HL-60/S4 treated with phorbol 12-myristate 13-acetate at 8.2 ng/mL for 4 days and 3 days (cell line): ENCODE results near the gene HOXD11.

Experiments used
- in situ Hi-C: fragments of 300-500 bp; cut with MboI; formaldehyde crosslinking; loops from 2 replicates; pipeline ENCODE4 v1.15.0; 2022; ENCODE audit warnings: low sequenced_read_pairs

HOXD11 gene

DNA sequence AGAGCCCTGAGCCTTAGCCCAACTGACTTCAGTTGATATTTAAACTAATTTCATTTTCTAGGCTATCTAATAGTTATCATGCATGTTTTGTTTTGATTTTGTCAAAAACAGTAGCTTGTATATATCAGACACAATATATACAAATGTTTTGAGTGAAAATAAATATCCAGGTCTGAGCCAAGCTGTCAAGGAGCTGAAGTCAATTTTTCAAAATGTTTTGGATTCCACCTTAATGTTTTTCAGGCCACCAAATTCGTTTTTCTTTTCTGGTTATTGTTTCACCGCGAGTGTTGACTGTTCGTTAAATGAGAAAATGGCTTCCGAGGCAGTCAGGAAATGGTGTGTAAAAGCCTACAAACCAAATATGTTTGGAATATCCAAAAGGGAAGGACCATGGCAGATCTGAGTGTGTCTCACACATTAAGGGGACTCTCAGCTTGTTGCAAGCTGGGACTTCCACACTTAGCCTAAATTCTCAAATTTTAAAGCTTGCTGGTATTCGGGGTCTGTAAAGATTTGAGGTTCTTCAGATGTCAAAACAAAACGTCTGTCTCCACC lies 4.7 kb upstream of the HOXD11 start:
- in situ Hi-C loops = no loop called here

DNA sequence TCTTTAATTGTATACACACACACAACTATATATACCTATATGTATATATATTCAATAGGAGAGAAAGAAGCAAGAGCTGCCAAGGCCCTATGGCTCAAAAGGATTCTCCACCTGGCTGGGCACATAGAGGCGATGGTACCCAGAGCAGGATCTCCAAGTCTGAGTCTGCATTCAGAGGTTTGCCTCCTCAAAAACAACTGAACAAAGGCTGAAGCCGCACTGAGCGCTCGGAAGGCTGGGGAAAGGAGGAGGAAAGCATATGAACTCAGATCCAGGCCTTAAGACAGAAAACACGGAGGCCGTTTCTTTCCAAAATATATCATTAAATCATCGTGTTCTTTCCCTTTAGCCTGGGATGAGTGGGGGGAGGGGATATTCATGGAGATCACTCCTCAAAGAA lies 3.9 kb upstream of the HOXD11 start:
- in situ Hi-C loops = no loop called here

DNA sequence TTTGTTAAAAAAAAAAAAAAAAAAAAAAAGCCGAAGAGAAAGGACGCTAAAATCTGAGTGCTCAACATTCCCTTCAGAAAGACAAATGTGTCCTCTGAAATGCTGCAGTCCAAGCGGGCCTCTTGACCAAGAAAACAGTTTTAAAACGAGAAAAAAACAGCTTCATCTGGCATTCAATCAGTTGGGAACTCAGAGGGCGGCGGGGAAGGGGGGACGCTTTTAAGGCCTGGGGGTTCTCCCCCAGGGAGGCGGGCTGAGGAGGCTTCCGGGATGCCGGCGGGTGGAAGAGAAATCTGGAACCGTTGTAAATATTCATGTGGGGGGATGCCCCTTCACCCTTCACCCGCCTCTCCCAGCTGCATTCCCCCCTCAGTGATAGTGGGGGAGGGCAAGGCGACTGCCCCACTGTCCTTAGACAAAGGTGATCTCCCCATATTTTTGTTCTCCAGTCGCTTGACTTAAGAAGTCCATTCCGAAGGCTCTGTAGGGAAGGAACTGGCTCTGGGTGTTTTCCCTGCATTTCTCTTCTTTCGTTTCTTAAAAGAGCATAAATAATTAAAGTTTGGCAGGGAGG lies 3.3 kb upstream of the HOXD11 start:
- in situ Hi-C loops = no loop called here

DNA sequence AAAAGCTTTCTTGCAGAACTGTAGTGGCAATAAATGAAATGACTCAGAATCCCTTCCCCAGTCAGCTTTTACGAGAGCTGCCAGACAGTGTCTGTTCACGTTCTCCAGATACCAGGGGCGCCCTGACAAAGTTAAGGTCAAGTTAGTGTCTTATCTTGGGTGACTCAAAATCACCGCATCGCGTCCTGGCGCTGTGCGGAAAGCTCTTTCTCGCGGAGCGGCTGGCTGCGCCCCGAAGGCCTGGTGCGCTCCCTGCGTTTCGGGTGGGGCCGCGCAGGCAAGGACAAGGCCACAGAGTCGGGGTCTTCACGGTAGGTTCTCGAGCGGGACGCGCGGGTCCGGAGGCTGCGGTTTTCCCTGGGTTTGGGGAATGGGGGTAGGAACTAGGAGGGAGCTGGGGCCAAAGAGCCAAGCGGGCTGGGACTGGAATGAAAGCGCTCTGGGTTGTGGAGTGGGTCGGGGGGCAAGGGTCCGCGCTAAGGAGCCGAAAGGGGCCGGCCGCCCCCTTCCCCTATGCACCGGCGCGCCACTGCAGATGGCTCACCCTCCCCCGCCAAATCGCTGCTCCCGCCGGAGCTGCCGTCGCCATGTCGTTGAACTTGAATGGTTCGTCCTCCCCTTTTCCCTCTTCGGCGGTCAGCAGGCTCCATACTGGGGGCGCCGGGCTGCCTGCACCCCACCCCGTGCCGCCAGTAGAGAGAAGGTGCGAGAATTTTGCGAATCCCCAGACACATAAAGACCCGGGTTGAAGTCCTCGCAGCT lies 2.6 kb upstream of the HOXD11 start:
- in situ Hi-C loops = no loop called here

DNA sequence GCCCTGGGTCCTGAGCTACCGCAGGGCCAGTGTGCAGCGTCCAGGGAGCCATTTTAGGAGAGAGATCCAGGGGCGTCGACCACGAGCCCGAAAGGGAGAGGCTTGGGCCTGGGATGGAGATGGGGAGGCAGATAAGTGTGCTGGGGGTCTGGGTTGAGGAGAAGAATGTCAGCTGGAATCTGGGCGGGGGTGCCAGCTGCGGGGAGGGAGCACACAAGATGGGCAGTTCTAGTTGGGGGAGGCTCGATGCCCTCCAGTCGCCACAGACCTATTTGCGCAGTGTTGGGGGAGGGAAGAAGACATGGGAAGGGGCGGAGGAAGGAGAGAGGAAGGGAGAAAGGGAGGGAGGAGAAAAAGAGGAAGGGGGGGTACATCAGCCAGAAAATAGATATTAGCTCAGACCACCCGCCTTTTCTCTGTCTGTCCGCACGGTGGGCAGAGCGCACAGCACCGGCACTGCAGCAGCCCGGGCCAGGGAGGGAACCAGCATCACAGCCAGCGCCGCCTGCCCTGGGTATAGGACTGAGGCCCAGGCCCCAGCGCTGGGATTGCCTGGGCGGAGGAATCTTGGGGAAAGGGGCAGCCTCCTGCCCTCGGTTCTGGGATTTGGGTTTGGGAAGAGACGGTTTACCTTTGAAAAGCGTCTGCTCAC lies 1.9 kb upstream of the HOXD11 start:
- in situ Hi-C loops = no loop called here

DNA sequence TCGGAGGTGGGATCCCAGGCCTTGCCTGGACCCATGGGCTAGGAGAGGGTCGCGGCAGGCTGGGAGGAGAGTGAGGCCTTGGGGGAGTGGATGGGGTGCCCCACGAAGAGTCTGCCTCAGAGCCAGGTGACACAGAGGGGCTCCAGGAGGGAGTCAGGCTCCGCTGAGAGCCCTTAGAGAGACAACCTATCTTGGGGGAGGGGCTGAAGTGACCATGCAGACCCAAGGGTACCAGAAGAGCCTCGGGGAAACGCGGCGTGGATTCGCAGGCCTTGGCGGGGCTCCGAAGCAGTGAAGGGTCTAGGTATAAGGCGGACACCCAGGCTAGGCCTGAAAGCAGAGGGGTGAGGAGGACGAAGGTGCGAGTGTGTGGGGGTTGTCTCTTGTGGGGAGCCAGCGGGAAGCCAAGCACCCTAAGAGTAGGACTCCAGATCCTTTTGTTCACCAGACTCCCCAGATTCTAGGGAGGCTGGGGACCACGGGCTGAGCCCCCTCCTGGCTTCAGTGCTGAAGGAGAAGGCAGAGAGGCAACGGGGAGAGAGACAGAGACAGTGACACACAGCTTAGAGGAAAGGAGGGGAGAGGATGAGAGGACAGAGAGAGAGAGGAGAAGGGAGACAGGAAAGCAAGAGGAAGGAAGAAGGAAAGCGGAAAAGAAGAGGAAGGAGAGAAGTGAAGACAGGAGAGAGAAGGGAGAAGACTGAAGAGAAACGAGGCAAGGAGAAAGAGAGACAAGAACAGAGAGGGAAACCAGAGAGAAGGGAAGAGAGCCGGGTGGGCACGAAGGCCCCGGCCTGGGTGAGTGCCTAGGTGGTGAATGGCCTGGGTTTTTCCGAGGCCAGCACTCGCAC lies 1.1 kb upstream of the HOXD11 start:
- in situ Hi-C loops = no loop called here

DNA sequence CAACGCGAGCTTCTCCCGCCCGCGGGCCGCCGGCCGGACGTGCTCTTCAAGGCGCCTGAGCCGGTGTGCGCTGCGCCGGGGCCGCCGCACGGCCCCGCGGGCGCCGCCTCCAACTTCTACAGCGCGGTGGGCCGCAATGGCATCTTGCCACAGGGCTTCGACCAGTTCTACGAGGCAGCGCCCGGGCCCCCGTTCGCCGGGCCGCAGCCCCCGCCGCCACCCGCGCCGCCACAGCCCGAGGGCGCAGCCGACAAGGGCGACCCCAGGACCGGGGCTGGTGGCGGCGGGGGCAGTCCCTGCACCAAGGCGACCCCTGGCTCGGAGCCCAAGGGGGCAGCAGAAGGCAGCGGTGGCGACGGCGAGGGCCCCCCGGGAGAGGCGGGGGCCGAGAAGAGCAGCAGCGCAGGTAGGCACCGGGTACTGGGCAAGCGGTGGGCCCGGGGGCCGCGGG lies 676 bp downstream of the HOXD11 start:
- in situ Hi-C loops = no loop called here

GRCh38 chr2:176109192-176109901 lies 2.3 kb downstream of the HOXD11 start:
- in situ Hi-C loops = no loop called here

DNA sequence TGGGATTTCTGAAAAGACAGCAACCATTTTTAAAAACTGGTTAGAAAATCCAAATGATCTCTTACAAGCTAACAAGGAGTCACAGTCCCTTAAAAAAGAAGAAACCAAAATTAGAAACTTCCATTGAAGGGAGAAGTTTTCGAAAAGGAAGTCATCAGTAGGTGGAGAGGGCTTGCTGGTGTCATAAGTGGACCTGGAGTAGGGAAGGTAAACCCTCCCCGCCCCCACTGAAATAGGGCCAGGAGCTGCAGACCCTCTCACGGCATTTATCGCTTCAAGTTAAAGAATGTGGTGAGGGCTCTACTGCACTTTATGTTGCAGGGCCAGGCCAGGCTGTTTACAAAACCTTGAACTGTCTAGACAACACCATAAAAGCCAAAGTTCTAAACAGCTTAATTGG lies 2.9 kb downstream of the HOXD11 start:
- in situ Hi-C loops = no loop called here

GRCh38 chr2:176110415-176111308 lies 3.6 kb downstream of the HOXD11 start:
- in situ Hi-C loops = no loop called here

DNA sequence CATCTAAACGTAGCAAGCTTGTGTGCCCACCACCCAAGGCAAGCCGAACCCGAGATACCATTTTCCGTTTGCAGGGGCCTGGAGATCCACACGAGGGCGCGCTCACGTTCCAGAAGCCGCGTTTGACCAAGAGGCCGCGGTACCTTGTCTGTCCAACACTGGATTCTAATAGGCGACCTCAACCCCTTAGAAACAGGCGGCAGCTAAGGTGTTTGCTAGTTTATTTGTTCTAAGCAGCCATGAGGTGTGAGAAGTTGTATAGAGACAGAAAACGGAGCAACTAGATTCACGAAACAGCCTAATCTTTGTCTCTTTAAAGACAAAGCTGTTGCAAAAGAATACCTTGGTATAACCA lies 4.2 kb downstream of the HOXD11 start:
- in situ Hi-C loops = no loop called here

- in situ Hi-C loops = no loop called here
Observed at GRCh38 chr2:176111846-176112374, 4.8 kb downstream of the HOXD11 start.

GRCh38 chr2:176112375-176113302 lies 5.6 kb downstream of the HOXD11 start:
- in situ Hi-C loops = no loop called here

DNA sequence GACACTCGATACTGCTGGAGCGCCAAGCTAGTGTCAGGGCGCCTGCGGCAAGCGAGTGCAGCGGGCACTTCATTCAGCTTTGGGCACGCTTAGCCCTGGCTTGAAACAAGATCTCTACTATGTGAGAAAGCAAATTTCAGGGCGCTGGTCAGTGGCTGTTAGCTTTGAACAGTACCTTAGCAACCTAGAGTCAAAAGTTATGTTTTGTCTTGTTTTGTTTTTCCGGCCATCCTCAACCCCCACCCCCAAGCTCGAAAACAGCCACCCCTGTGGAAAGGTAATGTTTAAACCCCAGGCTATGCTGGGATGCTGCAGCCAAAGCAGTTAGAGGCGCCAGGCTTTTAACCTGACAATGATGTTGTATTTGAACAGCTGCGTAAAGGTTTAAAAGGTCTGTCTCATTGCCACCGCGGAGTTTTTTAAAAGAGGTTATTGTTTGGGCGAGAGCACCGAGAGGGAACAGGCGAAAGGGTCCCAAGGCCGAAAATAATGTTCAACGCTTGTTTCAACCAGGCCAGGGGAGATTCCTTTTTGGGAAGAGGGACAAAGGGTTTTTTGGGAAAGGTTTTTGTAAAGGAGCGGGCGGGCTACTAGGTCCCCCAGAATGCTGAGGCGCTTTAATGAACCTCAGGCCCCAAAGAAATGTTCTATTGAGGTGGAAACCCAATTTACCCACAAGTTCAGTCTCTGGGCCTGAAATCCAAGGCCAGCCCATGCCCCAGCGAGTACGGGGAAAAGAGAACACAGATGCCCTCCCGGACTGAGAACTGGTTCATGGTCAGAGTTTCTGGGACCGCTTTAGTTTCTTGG lies 7.2 kb downstream of the HOXD11 start:
- in situ Hi-C loops = no loop called here

DNA sequence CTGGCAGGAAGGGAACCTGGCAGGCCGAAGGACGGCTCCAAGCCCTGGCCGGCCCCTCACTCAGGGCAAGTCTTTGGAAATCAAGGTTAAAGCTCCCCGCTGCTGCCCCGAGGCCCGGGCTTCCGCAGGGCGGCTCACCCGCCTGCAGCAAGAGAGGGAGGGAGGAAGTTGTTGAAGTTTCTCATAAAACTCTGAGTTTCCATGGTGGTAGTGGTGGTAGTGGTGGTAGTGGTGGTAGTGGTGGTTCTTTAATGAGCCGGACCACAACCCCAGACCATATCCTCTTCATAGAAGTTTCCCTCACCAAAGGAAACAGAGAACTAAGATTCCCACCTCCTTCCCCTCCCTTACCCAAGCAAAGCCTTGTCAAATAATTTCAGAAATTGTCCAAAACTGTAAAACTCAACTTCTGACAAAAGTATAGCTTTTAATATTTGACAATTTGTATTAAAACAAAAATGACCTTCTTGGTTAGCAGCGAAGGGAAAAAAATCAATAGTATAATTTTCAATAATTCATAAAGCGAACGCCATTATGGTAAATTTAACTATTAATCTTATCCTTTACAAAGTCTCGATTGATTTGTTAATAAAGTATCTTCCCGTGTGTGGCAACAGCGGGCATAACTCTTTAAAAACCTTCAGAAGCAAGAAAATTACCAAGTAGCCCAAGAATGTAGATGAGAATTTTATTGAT lies 8.0 kb downstream of the HOXD11 start:
- in situ Hi-C loops = no loop called here

GRCh38 chr2:176115883-176116813 lies 9.1 kb downstream of the HOXD11 start, which contains the start of gene HOXD10:
TSS of gene HOXD10 (plus strand) at chr2:176116778. CDS start at chr2:176116834, 56 bp downstream.
- in situ Hi-C loops = no loop called here
